ENCODE data around the gene BRD8. TPM values are rescaled to one million over a fixed set of nuclear protein-coding genes. Genes with fewer than 3 reads are reported as not detected.

The BRD8 gene
- total RNA-seq, 2 donors from 2014 or later = 26.4 to 30.0 TPM

GRCh38 chr5:138141734-138142133 is 36.7 kb downstream of the BRD8 start:
- no peaks in the 10 kb centered on the region for H3K9me3 ChIP-seq (ENCODE audit: control insufficient read depth, low read length, poor library complexity, severe bottlenecking)
- no peak for DNase-seq
- Mint-ChIP-seq H3K4me1 (no peaks in the 10 kb centered on the region), H3K27ac (no peak overlapping the region), H3K36me3 (ENCODE audit: low read depth) (no peaks in the 10 kb centered on the region), H3K4me3 (no peak overlapping the region), H3K27me3 (peaks cover 9% of the 10 kb centered on the region)
- no peak for ATAC-seq

GRCh38 chr5:138140268-138140667 is 38.2 kb downstream of the BRD8 start:
- Mint-ChIP-seq H3K27me3 (peaks cover 17% of the 10 kb centered on the region), H3K4me1 (no peaks in the 10 kb centered on the region), H3K36me3 (ENCODE audit: low read depth) (no peaks in the 10 kb centered on the region), H3K27ac (no peak overlapping the region), H3K4me3 (no peak overlapping the region)
- no peaks in the 10 kb centered on the region for H3K9me3 ChIP-seq (ENCODE audit: control insufficient read depth, low read length, poor library complexity, severe bottlenecking)
- no peak for ATAC-seq
- no peak for DNase-seq

GRCh38 chr5:138139781-138140090 is 38.7 kb downstream of the BRD8 start:
- Mint-ChIP-seq H3K4me1 (no peaks in the 10 kb centered on the region), H3K27me3 (peaks cover 17% of the 10 kb centered on the region), H3K4me3 (no peak overlapping the region), H3K36me3 (ENCODE audit: low read depth) (no peaks in the 10 kb centered on the region), H3K27ac (no peak overlapping the region)
- no peak for ATAC-seq
- no peak for DNase-seq
- H3K9me3 ChIP-seq (ENCODE audit: control insufficient read depth, low read length, poor library complexity, severe bottlenecking) = no peaks in the 10 kb centered on the region

GRCh38 chr5:138138949-138139780 is 39.3 kb downstream of the BRD8 start, which contains the start of gene NME5:
Gene NME5, minus strand, starts transcription at chr5:138139428. Its CDS starts 648 bp downstream, at chr5:138138780.
- Mint-ChIP-seq H3K4me1 (no peaks in the 10 kb centered on the region), H3K27me3 (peaks cover 17% of the 10 kb centered on the region), H3K36me3 (ENCODE audit: low read depth) (no peaks in the 10 kb centered on the region), H3K27ac (no peak within 1 kb of the TSS), H3K4me3 (no peak within 1 kb of the TSS)
- no peaks in the 10 kb centered on the region for H3K9me3 ChIP-seq (ENCODE audit: control insufficient read depth, low read length, poor library complexity, severe bottlenecking)
- no peak for ATAC-seq
- DNase-seq = no peak

GRCh38 chr5:138132543-138132942 is 45.9 kb downstream of the BRD8 start:
- Mint-ChIP-seq H3K27ac (no peak overlapping the region), H3K4me3 (no peak overlapping the region), H3K36me3 (ENCODE audit: low read depth) (no peaks in the 10 kb centered on the region), H3K27me3 (peaks cover 12% of the 10 kb centered on the region), H3K4me1 (peaks cover 3% of the 10 kb centered on the region)
- DNase-seq (no peak), ATAC-seq (no peak)
- no peaks in the 10 kb centered on the region for H3K9me3 ChIP-seq (ENCODE audit: control insufficient read depth, low read length, poor library complexity, severe bottlenecking)

GRCh38 chr5:138129347-138129746 is 49.1 kb downstream of the BRD8 start:
- no peak overlapping the region for H3K27ac Mint-ChIP-seq
- peaks cover 3% of the 10 kb centered on the region for H3K4me1 Mint-ChIP-seq
- no peaks in the 10 kb centered on the region for H3K9me3 ChIP-seq (ENCODE audit: control insufficient read depth, low read length, poor library complexity, severe bottlenecking)
- H3K4me3 Mint-ChIP-seq = no peak overlapping the region
- no peaks in the 10 kb centered on the region for H3K36me3 Mint-ChIP-seq (ENCODE audit: low read depth)
- DNase-seq = no peak
- H3K27me3 Mint-ChIP-seq = peaks cover 5% of the 10 kb centered on the region
- ATAC-seq = no peak

- DNase-seq (no peak), ATAC-seq (no peak)
- H3K27ac Mint-ChIP-seq = no peak overlapping the region
- peaks cover under 1% of the 10 kb centered on the region for H3K4me1 Mint-ChIP-seq
- H3K27me3 Mint-ChIP-seq = peaks cover 5% of the 10 kb centered on the region
- no peaks in the 10 kb centered on the region for H3K36me3 Mint-ChIP-seq (ENCODE audit: low read depth)
- H3K4me3 Mint-ChIP-seq = no peak overlapping the region
- no peaks in the 10 kb centered on the region for H3K9me3 ChIP-seq (ENCODE audit: control insufficient read depth, low read length, poor library complexity, severe bottlenecking)
These were observed 50.1 kb downstream of the BRD8 start for GRCh38 chr5:138128334-138128733.

- DNase-seq (no peak), ATAC-seq (no peak)
- no peaks in the 10 kb centered on the region for H3K9me3 ChIP-seq (ENCODE audit: control insufficient read depth, low read length, poor library complexity, severe bottlenecking)
- no peaks in the 10 kb centered on the region for H3K4me1 Mint-ChIP-seq
- H3K36me3 Mint-ChIP-seq (ENCODE audit: low read depth) = no peaks in the 10 kb centered on the region
- no peak overlapping the region for H3K4me3 Mint-ChIP-seq
- H3K27ac Mint-ChIP-seq = no peak overlapping the region
- H3K27me3 Mint-ChIP-seq = peaks cover 15% of the 10 kb centered on the region
These were observed 63.2 kb downstream of the BRD8 start for GRCh38 chr5:138115254-138115653.

- no peak overlapping the region for H3K27ac Mint-ChIP-seq
- no peak overlapping the region for H3K4me3 Mint-ChIP-seq
- ATAC-seq = no peak
These were observed 66.5 kb downstream of the BRD8 start for GRCh38 chr5:138111937-138112336.

GRCh38 chr5:138111181-138111580 is 67.2 kb downstream of the BRD8 start:
- Mint-ChIP-seq H3K4me3 (no peak overlapping the region), H3K27me3 (peaks cover 18% of the 10 kb centered on the region), H3K36me3 (ENCODE audit: low read depth) (no peaks in the 10 kb centered on the region), H3K27ac (no peak overlapping the region), H3K4me1 (no peaks in the 10 kb centered on the region)
- DNase-seq (no peak), ATAC-seq (no peak)
- H3K9me3 ChIP-seq (ENCODE audit: control insufficient read depth, low read length, poor library complexity, severe bottlenecking) = no peaks in the 10 kb centered on the region

More at GRCh38 chr5:138111937-138112336, 66.5 kb downstream of the BRD8 start:
- no peak for DNase-seq
- no peaks in the 10 kb centered on the region for H3K36me3 Mint-ChIP-seq (ENCODE audit: low read depth)
- no peaks in the 10 kb centered on the region for H3K4me1 Mint-ChIP-seq
- H3K27me3 Mint-ChIP-seq = peaks cover 18% of the 10 kb centered on the region
- H3K9me3 ChIP-seq (ENCODE audit: control insufficient read depth, low read length, poor library complexity, severe bottlenecking) = no peaks in the 10 kb centered on the region

GRCh38 chr5:138110266-138110963 is 68.0 kb downstream of the BRD8 start:
- H3K36me3 Mint-ChIP-seq (ENCODE audit: low read depth) = no peaks in the 10 kb centered on the region
- H3K4me1 Mint-ChIP-seq = no peaks in the 10 kb centered on the region
- H3K27ac Mint-ChIP-seq = no peak overlapping the region
- ATAC-seq (no peak), DNase-seq (no peak)
- H3K9me3 ChIP-seq (ENCODE audit: control insufficient read depth, low read length, poor library complexity, severe bottlenecking) = no peaks in the 10 kb centered on the region
- peaks cover 18% of the 10 kb centered on the region for H3K27me3 Mint-ChIP-seq
- H3K4me3 Mint-ChIP-seq = no peak overlapping the region

GRCh38 chr5:138109463-138110265 is 68.8 kb downstream of the BRD8 start:
- Mint-ChIP-seq H3K36me3 (ENCODE audit: low read depth) (no peaks in the 10 kb centered on the region), H3K4me3 (no peak overlapping the region), H3K27ac (no peak overlapping the region), H3K4me1 (no peaks in the 10 kb centered on the region), H3K27me3 (peaks cover 18% of the 10 kb centered on the region)
- H3K9me3 ChIP-seq (ENCODE audit: control insufficient read depth, low read length, poor library complexity, severe bottlenecking) = no peaks in the 10 kb centered on the region
- DNase-seq (no peak), ATAC-seq (no peak)

- Mint-ChIP-seq H3K4me3 (no peak overlapping the region), H3K36me3 (ENCODE audit: low read depth) (no peaks in the 10 kb centered on the region), H3K27me3 (peaks cover 24% of the 10 kb centered on the region), H3K27ac (no peak overlapping the region), H3K4me1 (no peaks in the 10 kb centered on the region)
- DNase-seq (no peak), ATAC-seq (no peak)
- no peaks in the 10 kb centered on the region for H3K9me3 ChIP-seq (ENCODE audit: control insufficient read depth, low read length, poor library complexity, severe bottlenecking)
These were observed 71.2 kb downstream of the BRD8 start for GRCh38 chr5:138107213-138107612.

Measured in T-helper 17 cell (primary cell).